Left hindlimb (tissue), 1 donor: Measurements from ENCODE around the gene MIB1.
"Not testable (repeated sequence)": the region's sequence is repeated elsewhere in the genome, so short reads cannot be mapped to it uniquely, and the experiment has no call there.

Source experiments
- DNase-seq: peaks from one replicate; pipeline ENCODE4 v3.0.0-alpha.2; 2018

Gene MIB1

DNA sequence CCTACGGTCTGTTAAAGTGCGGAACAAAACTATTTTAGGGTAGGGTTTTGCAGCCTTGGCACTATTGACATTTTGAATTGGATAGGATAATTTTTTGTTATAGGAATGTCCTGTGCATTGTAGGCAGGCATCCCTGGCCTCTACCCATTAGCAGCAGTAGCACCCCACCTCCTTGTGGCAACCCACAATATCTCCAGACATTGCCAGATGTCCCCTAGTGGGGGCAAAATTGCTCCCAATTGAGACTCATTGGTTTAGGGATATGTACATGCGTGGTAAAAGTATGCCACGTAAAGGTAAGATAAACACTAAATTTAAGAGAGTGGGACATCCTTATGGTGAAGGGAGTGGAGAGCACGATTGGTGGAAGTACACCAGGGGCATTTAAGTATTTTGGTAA is 4.6 kb downstream of the MIB1 start:
- DNase-seq, result no peak

DNA sequence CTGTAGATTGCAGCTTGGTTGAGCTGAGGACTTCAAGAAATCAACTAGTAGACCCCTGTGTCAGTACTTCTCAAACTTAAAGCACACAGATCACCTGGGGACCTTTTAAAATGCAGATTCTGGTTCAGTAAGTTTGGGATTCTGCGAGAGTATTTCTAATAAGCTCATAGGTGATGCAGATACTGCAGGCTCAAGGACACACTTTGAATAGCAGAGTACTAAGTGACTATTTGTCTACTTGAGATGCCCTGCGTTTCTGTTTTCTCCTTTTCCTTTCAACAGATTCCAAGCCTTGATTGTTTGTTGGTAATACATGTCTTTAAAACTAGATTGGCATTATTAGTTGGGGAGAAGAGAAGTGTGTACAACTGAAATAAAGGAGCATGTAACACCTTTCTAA is 6.7 kb downstream of the MIB1 start:
- no peak for DNase-seq

DNA sequence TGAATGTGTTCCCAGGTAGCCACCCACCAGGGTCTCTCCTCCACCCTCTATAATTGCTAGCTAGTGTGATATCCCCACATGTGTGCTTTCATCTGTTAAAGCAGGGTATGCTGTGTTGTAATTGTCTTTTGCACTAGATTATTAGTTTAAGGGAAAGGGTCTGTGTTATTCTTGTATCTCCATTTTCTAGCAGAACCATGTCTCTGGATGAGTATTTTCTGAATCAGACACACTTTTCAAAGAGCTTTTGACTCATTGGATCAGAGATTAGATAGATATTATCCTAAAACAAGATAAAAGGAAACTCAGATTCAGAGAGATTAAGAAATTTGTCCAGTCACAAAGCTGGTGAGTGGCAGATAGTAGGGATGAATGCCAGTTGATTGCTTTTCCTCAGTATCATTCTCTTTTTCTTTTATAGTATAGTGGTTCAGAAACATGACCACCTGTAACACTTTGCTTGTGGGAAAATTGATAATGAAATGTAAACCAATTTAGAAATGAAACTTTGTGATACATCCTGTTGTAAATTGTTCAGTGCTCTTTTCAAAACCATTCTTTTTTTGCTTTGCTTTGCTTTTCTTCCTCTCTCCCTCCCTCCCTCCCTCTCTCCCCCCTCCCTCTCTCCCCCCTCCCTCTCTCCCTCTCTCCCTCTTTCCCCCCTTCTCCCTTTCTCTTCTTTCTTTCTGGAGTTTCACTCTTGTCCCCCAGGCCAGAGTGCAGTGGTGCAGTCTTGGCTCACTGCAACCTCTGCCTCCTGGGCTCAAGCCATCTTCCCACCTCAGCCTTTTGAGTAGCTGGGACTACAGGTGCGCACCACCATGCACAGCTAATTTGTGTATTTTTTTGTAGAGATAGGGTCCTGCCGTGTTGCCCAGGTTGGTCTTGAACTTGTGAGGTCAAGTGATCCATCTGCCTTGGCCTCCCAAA is 7.4 kb downstream of the MIB1 start:
- DNase-seq, result no peak

DNA sequence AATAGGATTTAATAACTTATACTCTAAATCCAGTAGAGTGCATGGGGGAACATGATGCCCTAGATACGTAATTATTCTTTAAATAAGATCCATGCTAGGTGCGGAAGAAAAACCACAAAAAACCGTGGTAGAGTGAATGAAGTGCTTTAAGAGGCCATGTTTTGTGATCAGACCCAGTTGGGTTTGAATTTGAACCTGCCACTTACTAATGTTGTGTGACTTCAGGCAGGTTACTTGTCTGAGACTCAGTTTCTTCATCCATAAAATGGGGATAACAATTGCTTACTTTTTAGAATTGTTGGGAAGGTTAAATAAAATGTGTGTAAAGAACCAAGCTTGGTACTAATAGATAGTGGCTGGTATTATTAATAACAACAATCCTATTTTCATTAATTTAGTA is 17.2 kb downstream of the MIB1 start:
- DNase-seq, result no peak

DNA sequence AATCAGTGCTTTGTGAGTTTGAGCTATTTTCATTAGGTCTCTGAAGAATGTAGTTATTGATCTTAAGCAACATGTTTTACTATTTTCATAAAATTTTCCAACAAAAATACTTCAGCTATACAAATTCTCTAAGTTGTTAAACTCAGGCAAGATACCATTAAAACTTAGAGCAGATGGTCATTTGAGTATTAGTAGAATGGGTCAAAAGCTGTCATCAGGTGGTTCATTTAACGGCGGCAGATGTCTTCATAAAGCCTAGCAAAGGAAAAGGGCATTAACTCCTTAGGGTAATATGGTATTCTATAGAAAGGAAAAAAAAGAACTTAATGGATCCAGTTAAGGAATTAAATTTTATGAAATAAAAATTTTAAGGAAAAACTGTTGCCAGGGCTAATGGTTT is 19.2 kb downstream of the MIB1 start:
- DNase-seq, result no peak

DNA sequence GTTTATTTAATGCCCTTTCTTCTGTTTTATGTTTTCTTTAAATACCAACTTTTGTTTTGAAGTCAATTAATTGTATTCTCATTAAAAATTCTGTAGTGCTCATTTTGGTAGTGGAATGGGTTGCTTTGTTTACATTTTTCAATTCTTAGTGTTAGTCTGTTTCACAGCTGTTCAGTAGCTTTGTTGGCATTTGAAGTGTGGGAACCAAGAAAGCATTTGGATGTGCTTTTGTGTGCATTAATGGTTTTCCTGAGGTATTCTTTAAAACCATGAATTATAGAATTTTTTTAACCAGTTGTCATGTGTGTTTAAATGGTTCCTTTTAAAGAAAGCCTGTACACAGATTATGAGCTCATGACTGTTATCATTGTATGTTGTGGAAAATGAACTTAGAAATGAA is 19.7 kb downstream of the MIB1 start:
- DNase-seq, result no peak

DNA sequence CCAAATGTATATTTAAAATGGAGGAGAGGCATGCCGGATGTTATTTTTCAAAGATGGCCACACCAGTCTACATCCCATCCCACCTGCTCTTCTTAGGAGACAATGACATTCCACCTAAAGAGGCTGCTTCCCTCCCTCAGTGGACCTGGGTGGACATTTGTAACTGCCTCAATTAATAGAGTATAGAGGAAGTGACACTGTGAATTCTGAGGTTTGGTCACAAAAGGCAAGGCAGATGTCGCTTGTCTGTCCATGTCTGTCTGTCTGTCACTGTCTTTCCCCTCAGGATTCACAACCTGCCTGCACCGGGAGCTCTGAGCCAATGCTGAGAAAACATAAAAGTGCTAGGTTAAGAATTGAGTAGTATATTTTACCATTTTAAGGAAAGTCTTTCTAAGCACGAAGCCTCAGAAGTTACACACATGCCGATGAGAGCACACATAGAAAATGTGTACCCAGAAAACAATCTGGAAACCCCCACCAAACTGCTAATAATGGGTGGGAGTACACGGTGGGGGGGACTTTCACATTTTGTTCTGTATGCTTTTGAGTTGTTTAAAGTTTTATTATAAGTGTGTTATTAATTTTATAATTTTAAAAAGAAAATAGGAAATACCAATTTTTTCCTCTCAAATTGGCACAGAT is 21.0 kb downstream of the MIB1 start:
- no peak for DNase-seq

DNA sequence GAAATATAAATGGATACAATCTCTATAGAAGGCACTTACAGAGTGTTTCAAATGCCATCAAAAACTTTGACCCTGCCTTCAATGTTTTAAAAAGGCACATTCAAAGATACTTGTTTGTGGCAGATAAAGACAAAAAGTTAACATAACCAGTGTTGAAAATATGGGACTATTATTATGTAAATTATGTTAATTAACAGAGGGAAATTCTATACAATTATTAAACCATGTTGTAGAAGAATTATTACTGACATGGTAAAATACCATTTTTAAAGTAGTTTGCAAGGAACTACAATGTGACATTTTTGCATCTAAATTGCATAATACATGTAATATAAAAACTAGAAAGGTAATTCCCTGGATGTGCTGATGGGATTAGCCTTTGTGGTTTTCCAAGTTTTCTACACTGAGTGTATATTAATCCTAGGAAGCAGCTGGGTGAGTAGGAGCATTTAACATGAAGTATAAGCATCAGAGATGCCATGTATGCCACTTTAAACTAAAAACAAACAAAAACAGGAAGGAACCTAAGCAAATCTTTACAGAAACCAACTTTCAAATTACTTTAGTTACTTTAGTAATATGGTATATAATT is 21.7 kb downstream of the MIB1 start:
- no peak for DNase-seq

DNA sequence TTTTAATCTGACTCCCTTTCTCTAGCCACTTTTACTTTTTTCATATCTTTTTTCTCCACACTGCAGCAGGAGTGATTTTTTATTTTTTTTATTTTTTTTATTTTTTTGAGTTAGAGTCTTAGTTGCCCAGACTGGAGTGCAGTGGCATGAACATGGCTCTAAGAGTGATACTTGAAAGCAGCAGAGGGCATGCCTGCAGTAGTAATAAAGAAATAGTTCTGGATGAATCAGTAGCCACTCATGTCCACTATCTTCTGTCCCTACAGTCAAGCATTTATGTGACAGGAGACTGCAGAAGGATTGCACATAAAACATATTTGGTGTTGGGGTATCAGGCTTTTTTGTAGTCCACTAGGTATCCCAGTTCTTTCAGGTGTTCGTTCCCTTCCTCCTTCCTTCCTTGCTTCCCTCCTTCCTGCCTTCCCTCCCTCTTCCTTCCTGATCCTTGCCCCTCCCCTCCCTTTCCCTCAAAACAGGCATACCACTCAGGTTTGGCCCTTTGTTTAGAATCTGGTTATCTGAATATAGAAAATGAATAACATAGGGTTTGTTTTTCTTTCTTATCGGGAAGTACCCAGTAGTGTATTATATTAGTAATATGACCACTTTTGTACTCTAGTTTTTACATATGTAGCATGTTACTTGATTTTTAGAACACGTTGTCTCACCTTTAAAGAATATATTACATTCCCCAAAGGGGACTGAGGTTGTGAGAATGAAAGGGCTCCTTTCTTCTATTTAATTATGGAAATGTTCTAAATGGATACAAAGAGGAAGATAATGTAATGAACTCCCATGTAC is 23.5 kb downstream of the MIB1 start:
- no peak for DNase-seq

DNA sequence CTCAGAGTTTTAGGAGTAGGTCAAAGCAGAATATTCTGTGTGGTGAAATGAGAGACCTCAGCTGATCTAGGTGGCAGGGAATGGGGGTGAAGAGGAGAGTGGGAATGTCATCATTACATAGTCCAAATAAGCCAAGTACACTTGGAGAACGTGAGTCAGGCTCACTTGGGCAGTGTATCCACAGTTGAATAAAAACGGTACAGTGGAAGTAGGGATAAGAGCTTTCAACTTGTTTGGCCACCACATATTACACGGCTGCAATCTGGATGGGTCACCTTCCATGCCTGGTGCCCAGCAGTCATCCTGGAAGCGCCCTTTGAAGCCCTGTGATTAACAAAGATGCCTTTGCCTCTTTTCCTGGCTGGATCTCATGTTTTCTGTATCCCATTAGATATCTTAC is 28.6 kb downstream of the MIB1 start:
- DNase-seq, result no peak

DNA sequence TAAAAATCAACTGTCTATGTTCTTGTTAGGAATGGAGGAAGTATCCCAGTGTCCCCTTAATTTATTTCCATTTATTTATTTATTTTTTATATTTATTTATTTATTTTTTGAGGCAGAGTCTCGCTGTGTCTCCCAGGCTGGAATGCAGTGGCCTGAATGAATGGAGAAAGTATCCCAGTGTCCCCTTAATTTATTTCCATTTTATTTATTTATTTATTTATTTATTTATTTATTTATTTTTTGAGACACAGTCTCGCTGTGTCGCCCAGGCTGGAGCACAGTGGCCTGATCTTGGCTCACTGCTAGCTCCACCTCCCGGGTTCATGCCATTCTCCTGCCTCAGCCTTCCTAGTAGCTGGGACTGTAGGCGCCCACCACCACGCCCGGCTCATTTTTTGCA is 34.1 kb downstream of the MIB1 start:
- DNase-seq, result no peak

DNA sequence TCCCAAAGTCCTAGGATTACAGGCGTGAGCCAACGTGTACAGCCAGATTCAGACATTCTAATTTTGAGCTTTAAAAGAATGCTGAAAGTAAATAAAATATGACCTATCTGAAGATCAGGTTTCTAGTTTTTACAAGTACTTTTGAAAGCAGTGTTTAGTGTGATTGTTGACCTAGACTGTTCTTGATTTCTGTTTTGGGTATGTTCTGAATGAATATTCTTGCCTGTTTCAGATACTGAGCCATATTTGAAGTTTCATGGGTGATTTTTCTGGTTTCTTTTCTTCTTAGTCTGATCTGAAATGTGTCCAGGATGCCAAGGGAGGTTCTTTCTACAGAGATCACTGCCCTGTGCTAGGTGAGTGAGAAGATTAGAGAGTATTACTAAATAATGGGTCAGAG is 37.2 kb downstream of the MIB1 start:
- no peak for DNase-seq

DNA sequence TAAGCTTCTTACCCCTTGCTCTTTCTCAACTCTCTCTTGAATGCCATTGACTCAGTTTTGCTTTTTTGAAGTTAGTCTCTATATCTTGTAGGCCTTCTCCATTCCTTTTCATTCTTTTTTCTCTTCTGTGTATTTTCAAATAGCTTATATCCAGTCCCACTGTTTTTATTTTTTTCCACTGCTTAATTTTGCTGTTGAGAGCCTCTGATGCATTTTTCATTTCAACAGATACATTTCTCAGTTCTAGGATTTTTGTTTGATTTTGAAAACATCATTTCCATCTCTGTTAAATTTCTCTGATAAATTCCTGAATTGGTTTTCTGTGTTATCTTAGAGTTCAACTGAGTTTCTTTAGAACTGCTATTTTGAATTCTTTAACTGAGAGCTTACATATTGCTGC is 45.9 kb downstream of the MIB1 start:
- no peak for DNase-seq

DNA sequence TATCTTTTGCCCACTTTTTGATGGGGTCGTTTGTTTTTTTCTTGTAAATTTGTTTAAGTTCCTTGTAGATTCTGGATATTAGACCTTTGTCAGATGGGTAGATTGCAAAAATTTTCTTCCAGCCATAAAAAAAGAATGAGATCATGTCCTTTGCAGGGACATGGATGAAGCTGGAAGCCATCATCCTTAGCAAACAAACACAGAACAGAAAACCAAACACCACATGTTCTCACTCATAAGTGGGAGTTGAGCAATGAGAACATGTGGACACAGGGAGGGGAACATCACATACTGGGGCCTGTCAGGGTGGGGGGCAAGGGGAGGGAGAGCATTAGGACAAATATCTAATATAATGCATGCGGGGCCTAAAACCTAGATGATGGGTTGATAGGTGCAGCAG is 55.5 kb downstream of the MIB1 start:
- DNase-seq, result not testable (repeated sequence)

DNA sequence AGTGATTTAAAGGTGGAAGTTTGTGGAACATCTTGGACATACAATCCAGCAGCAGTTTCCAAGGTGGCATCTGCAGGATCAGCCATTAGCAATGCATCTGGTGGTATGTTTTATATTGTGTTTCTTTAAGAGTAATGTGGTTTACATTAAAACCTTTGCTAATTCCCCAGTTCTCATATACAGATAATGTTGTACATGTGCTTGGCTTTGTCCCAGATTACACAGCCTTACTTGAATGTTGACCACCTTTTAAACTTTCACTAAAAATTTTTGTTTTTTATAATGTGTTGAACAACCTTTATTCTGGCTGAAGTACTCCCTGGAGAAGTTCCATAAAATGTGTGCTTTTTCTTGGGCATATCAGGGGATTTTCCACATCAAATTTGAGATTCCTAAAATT is 57.5 kb downstream of the MIB1 start:
- DNase-seq, result no peak

DNA sequence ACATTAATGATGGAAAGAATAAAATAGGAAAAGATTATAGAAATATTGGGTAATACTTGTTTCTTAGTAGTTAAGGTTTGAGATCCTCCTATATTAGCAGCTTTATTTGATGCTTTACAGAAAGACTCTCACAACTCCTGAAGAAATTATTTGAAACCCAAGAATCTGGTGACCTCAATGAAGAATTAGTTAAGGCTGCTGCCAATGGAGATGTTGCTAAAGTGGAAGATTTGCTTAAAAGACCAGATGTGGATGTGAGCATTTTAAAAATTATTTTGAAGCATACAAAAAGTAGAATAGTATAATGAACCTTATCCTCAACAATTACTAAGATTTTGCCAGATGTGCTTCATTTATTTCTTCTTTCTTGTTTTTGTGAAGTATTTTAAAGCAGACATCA is 59.1 kb downstream of the MIB1 start:
- DNase-seq, result no peak

DNA sequence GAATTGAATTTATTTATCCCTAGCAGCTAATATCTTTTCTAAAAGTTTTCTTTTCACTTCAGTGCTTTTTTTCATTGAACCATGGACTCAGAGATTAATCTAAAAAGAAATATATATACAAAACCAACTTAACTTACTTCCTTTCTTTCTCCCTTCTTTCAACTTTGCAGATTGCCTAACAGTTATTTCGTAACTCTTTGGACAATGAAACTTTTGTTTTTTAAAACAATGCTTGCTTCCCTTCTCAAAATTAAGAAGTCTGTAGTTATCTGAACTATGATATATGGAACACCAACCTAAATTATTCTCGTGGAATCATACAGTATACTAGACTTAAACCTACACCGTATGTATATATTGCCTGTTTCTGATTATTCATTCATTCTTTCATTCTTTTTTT is 62.9 kb downstream of the MIB1 start:
- no peak for DNase-seq

DNA sequence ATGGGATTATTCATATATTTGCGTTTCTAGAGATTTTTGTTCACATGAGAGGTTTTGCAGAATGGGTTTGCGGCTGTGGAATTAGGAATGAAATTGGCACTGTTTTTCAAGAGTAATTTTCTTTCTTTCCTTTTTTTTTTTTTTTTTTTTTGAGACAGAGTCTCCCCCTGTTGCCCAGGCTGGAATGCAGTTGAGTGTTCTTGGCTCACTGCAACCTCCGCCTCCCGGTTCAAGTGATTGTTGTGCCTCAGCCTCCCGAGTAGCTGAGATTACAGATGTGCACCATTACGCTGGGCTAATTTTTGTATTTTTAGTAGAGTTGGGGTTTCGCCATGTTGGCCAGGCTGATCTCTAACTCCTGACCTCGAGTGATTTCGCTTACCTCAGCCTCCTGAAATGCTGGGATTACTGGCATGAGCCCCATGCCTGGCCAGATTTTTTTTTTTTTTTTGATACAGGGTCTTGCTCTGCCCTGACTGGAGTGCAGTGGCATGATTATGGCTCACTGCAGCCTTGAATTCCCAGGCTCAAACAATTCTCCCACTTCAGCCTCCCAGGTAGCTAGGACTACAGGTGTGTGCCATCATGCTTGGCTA is 65.3 kb downstream of the MIB1 start:
- no peak for DNase-seq

DNA sequence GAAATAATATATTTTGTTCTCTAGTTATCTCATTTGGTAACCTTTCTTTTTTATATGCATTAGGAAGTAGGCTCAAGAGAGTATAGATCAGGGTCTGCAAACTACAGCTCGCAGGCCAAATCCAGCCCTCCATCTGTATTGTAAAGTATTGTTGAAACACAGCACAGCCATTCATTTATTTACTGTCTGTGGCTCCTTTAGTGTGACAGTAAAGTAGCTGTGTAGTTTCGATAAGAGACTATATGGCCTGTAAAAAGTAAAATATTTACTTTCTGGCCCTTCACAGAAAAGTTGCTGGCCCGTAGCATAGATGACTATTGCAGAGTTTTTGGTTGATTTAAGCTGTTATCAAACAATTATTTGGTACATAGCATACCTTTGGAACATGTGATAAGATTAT is 67.6 kb downstream of the MIB1 start:
- no peak for DNase-seq

DNA sequence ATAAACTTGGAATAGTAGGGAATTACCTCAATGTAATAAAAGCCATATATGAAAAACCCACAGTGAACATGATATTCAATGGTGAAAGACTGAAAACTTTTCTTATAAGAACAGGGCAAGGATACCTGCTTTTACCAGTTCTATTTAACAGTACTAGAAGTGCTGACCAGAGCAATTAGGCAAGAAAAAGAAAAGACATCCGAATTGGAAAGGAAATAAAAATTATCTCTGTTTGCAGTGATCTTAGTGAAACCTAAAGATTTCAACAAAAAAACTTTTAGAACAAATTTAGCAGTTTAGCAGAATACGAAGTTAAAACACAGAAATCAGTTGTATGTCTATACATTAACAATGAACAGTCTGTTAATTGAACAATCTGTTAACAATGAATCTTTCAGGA is 69.1 kb downstream of the MIB1 start:
- no peak for DNase-seq

DNA sequence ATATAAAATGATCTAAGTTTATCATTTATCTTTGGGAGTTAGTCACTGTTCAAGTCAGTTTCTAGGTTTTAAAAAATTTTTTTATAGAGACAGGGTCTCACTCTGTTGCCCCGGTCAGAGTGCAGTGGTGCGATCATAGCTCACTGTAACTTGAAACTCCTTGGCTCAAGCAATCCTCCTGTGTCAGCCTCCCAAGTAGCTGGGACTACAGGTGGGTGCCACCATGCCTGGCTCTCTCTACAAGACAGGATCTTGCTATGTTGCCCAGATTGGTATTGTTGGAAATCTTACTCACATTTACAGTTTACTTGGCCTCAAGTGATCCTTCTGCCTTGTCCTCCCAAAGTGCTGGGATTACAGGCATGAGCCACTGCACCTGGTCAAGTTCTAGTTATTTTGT is 74.5 kb downstream of the MIB1 start:
- DNase-seq, result no peak

DNA sequence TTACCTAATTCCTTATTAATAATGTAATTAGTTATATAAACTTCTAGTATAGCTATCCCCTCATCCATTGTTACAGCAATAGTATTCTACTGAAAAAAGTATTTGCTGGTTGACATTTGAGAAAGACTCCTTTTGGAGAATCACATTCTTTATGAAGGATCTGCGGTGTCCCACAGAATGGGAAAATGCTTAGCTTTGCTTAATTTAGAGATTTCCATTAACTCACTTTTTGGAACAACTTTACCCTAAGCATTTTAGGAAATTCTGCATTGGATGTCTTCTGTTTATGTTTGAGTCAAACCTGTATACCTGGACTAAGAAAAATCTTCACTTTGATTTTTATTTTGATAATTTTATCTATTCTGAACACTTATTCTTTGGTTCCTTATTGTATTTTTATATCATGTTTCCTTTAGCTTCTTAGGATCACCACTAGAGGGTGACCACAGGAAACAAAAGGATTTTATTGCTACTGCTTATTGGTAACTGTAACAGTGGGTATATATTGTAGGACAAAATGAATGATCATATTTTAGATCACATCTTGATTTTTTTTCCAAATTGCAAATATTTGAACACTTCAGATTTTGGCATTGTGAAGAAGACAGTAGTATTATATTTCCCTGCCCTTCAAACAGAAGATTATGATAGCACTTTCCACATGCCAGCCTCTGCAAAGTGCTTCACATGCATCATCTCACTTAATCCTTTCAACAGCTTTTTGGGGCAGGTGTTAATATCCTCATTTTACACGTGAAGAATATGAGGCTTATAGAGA is 79.6 kb downstream of the MIB1 start:
- DNase-seq, result no peak
